Measurements from ENCODE around the gene TACC2.

TACC2 gene

GRCh38 chr10:122227754-122228153 is 238.8 kb downstream of the TACC2 start:
- DNase-seq (ENCODE audit: low spot score), result no peak

DNA sequence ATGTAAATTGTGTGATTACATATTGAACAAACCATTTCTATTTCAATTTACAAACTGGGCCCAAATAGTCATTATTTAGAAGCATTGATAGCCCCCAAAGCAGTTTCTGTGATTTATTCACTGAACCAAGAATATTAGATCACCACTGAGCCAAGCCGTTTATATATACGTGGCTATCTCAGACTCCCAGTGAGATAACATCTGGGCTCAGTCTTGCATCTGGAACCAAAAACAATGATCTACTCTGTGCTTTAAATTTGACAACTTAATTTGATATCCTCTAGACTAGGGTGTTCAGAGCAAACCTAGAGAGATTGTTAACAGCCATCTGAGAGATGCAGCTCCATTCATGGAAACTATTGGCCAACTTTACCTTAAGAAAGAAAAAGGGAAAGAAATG is 240.7 kb downstream of the TACC2 start:
- DNase-seq (ENCODE audit: low spot score), result no peak

DNA sequence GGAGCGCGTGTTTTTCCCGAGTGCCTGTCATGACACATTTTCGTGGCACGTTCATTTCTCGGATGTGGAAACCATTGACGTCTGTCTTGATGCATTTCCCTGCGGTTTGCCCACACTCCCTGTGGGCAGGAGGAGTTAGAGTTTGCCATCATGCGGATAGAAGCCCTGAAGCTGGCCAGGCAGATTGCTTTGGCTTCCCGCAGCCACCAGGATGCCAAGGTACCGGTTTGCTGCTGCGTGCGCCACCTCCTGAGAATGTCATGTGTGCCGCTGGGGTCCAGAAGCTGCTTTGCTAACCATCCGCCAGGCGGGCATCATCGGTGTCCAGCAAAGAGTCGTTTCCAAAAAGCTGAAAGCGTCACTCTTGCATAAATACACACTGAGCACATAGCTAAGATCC is 241.3 kb downstream of the TACC2 start:
- DNase-seq (ENCODE audit: low spot score), result peak; percentile 60

DNA sequence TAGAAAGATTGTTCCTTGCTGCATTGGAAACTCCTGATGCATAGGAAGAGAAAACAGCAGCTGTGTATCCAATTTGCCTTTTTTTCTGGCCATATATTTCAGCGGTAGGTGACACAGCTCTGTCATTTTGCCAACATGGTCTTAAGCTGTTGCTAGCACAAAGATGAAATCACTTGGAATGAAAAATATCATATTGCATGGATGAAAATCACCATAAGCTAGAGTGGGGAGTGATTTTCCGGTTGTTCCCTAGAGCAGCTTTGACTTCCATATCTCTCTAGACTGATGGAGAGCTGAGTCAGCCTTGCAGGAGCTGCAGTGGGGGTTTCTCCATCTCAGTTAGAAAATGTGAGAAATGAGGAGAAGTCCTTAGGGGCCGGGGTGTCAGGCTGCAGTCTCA is 243.8 kb downstream of the TACC2 start:
- DNase-seq (ENCODE audit: low spot score), result no peak

GRCh38 chr10:122233857-122234348 is 244.9 kb downstream of the TACC2 start:
- DNase-seq (ENCODE audit: low spot score), result no peak

GRCh38 chr10:122234416-122234815 is 245.5 kb downstream of the TACC2 start:
- no peak for DNase-seq (ENCODE audit: low spot score)

DNA sequence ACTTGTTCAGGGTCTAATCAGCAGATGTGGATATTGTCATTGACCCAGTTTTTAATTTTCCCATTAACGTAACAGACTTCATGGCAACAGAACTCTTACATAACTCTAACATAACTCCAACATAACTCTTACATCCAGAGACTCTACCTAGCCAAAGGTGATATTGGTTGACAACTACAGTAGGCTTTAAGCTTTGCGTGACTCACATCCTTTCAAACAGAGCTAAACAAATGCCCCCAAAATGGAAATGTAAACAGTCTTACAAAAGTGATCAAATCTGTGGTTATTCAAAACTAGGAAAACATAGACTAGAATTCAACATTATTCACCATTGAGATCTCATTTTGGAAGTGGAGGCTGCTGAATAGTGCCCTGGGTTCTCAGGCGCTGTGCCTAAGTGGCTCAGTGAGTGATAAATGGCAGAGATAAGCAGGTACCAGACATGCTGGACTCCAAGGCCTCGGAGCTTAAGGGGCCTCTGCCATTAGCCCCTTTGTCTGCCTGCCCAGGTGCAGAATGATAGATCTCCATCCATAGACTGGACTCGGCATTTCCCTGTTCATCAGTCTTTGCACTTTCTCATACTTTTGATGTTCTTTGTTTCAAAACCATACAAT is 247.8 kb downstream of the TACC2 start:
- no peak for DNase-seq (ENCODE audit: low spot score)

DNA sequence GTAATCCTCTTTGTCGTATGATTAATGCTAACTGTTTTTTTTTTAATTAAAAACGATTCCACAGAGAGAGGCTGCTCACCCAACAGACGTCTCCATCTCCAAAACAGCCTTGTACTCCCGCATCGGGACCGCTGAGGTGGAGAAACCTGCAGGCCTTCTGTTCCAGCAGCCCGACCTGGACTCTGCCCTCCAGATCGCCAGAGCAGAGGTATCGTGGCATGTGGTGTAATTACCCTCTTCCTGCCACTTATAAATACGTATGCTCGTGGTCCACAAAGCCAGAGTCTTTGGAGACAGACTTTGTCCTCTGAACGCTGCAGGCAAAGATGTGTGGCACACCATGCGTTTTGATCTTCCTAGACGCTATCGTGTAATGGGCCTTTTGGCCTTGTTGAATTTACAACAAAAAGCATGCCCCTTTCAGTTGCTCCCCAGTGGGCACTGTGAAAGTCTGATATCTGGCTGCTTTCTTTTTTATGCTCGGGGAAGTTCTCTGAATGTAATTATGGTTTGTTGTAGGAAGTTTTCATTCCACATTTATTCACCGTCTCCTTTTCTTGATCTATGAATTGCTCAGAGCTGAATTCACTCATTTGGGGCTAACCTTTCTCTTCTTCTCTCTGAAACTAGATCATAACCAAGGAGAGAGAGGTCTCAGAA is 248.5 kb downstream of the TACC2 start:
- DNase-seq (ENCODE audit: low spot score), result no peak

GRCh38 chr10:122239578-122240257 is 250.8 kb downstream of the TACC2 start:
- no peak for DNase-seq (ENCODE audit: low spot score)

DNA sequence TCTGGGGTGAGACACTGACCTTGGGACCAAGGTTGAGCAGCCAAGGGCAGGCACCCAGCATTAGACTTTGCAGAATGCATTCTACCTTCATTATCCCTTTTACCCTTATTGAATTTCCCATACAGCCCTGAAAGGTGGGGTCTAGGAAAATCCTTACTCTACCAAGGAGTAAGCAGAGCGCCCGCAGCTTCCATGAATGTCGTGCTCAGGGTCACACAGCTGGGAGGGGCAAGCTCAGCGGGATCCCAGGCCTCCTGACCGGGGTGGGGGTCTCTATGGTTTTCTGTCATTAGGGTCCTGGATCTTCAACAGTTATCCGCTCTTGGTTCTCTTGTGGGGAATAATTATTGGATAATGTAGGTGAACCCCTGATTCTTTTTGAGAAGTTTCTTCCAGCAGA is 251.4 kb downstream of the TACC2 start:
- DNase-seq (ENCODE audit: low spot score), result no peak

- no peak for DNase-seq (ENCODE audit: low spot score)
Observed at GRCh38 chr10:122241836-122242235, 252.9 kb downstream of the TACC2 start.

GRCh38 chr10:122243550-122243949 is 254.6 kb downstream of the TACC2 start:
- DNase-seq (ENCODE audit: low spot score), result no peak

DNA sequence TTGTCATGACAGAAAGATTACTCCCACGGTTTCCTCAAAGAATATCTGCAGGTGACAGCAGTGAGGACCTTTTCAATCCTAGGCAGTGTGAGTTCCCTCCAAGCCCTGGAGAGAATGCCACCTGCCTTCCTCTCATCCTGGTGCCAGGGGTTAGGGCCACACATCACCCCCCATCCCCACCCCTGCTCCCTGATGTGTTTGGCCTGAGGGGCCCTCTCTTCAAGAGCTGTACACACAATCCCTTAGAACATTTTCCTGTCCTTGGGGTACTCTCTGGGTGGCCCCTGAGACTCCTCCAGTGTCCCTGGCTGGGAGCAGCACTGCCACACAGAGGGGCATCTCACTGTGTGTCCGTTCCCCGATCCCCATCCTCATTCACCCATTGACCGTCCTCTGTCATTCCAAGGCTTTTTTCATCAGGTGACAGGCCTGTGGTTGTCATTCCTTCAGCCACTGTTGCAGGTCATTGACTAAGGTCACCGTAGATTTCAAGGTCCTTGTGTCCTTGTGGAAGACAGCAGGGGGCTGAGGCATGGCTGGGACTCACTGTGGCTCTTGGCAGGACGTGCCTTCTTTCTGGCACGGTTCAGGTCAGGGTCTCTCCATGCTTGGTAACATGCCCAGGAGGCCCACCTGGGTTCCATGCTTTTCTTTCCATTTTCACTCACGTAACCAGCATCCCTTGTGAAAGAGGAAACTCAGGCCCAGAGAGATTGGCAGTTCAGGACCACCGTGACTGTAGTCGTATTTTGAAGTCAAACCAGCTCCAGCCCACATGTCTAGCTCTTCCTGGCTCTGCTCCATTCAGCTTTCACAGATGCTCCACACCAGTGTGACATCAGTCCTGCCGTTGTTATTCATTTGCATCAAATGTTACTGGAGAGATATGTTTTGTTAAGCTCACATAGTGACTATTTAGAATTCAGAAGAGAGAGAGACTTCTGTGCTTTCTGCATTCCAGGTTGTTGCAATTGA is 255.3 kb downstream of the TACC2 start:
- no peak for DNase-seq (ENCODE audit: low spot score)

- no peak for DNase-seq (ENCODE audit: low spot score)
Observed at GRCh38 chr10:122245136-122245535, 256.2 kb downstream of the TACC2 start.

DNA sequence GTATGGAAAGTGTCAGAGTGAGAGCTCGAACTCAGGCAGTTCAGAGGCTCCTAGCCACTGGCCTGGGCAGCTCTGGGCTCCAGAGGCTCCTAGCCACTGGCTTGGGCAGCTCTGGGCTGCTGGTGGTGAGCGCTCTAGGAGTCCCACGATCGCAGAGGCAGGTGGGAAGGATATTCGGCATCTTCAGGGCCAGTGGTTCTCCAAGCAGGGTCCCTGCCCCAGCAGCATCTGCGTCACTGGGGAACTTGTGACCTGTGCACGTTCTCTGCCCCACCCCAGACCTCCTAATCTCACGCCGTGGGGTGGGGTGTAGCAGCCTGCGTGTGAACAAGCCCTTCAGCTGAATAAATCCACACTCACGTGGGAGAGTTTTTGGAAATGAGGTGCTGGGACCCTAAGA is 256.9 kb downstream of the TACC2 start:
- DNase-seq (ENCODE audit: low spot score), result no peak

- DNase-seq (ENCODE audit: low spot score), result no peak
Observed at GRCh38 chr10:122246830-122247520, 258.0 kb downstream of the TACC2 start.

GRCh38 chr10:122248356-122249302 is 259.7 kb downstream of the TACC2 start:
- DNase-seq (ENCODE audit: low spot score), result no peak

DNA sequence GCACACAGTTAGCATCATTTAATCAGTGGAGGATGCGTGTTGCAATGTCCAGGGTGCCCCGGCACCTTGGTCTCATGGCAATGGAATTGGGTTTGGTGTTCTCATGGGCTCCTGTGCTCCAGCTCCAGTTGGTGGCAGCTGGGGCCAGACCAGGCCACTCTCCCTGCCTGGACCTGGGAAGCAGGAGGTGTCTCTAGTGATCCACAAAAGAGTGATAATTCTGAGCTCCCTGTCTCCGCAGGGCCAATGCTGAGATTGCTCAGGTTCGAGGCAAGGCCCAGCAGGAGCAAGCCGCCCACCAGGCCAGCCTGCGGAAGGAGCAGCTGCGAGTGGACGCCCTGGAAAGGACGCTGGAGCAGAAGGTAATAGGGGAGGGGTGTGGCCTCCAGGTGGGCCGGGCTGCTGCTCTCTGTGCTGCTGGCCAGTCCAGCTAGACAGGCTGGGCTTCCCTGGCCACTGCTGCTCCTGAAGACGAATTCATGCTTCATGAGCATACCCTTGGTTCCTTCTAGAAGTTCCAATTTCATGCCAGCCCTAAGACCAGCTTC is 260.4 kb downstream of the TACC2 start:
- no peak for DNase-seq (ENCODE audit: low spot score)

- DNase-seq (ENCODE audit: low spot score), result no peak
Observed at GRCh38 chr10:122249991-122250750, 261.2 kb downstream of the TACC2 start.

Measured in cerebellar cortex (tissue), 1 donor.